B cell (primary cell): ENCODE data around the gene MGME1. TPM values are rescaled to one million over a fixed set of nuclear protein-coding genes. Genes with fewer than 3 reads are reported as not detected.
A peak's percentile ranks its signal among the peaks of the same experiment; 100 is the strongest.

Source experiments
- ATAC-seq: fragments of 200-7000 bp; cut with Tn5 transposase; one replicate; pipeline ENCODE4 v1.10.0; 2021; ENCODE audit warnings: low read depth, mild to moderate bottlenecking, moderate number of reproducible peaks, moderate library complexity
- CTCF ChIA-PET: fragments of 350-600 bp; sonication (Branson Sonifier 250); formaldehyde crosslinking; loops from one replicate; lab custom pipeline; 2021; ENCODE audit warnings: antibody characterized with exemption, inconsistent platforms; lab: Charles Lee
- POLR2A ChIA-PET: fragments of 350-600 bp; sonication (Branson Sonifier 250); formaldehyde crosslinking; loops from one replicate; lab custom pipeline; 2021; ENCODE audit warnings: antibody characterized with exemption; lab: Charles Lee
- DNase-seq: peaks from one replicate; pipeline ENCODE4 v3.0.0; 2013
- H2AFZ ChIP-seq: 2 replicates; pipeline ENCODE4 v1.6.1; 2012; ENCODE audit warnings: mild to moderate bottlenecking, low read depth, low read length; ENCODE audit not compliant: insufficient read depth, poor library complexity, severe bottlenecking
- H3K27ac ChIP-seq, 2 donors: 1 replicate in 1 of 2; 2 replicates in 1 of 2; pipeline ENCODE4 v1.5.1; 2012 to 2013; ENCODE audit warnings: low read length in 2 of 2, mild to moderate bottlenecking in 2 of 2, moderate library complexity in 1 of 2
- H3K27me3 ChIP-seq, 4 experiments: fragments of 200-600 bp in 1 of 4; sonication (generic) in 1 of 4; replicated peaks in 1 of 4; 1 replicate in 2 of 4; 2 replicates in 2 of 4; pipeline versions ENCODE4 v1.6.1 to v1.7.0; 2013 to 2016; ENCODE audit warnings: low read length in 3 of 4, mild to moderate bottlenecking in 2 of 4, mixed read lengths in 1 of 4, moderate library complexity in 1 of 4; ENCODE audit not compliant: insufficient read depth in 4 of 4, control insufficient read depth in 3 of 4; ENCODE audit errors: control extremely low read depth in 1 of 4
- H3K36me3 ChIP-seq, 2 experiments: replicated peaks in 1 of 2; 1 replicate in 1 of 2; 2 replicates in 1 of 2; pipeline versions ENCODE4 v1.6.1 to v1.7.1; 2013; ENCODE audit warnings: low read length in 1 of 2; ENCODE audit not compliant: insufficient read depth in 2 of 2, control insufficient read depth in 1 of 2; ENCODE audit errors: control extremely low read depth in 1 of 2, extremely low read depth in 1 of 2
- H3K4me1 ChIP-seq, 2 donors: fragments of 200-600 bp in 1 of 2; sonication (generic) in 1 of 2; 1 replicate in 1 of 2; 2 replicates in 1 of 2; pipeline versions ENCODE4 v1.5.1 to v1.6.1; 2013 to 2017; ENCODE audit warnings: low read length in 2 of 2; ENCODE audit not compliant: control insufficient read depth in 2 of 2, insufficient read depth in 2 of 2
- H3K4me2 ChIP-seq: replicated peaks from 2 replicates; pipeline ENCODE3; 2012; ENCODE audit warnings: mild to moderate bottlenecking, low read depth, low read length; ENCODE audit not compliant: poor library complexity, severe bottlenecking
- H3K4me3 ChIP-seq, 5 experiments: fragments of 200-600 bp in 1 of 5; sonication (generic) in 1 of 5; 1 replicate in 3 of 5; 2 replicates in 2 of 5; pipeline versions ENCODE4 v1.5.1 to v1.7.0; 2011 to 2016; ENCODE audit warnings: low read length in 4 of 5, mild to moderate bottlenecking in 4 of 5, low read depth in 2 of 5, control low read depth in 1 of 5, moderate library complexity in 1 of 5; ENCODE audit not compliant: insufficient read depth in 1 of 5; ENCODE audit errors: control extremely low read depth in 1 of 5, extremely low read depth in 1 of 5
- H3K79me2 ChIP-seq: fragments of 200-600 bp; sonication (generic); one replicate; pipeline ENCODE4 v1.6.0; 2016; ENCODE audit warnings: low read length; ENCODE audit not compliant: control insufficient read depth, insufficient read depth
- H3K9ac ChIP-seq: fragments of 200-600 bp; sonication (generic); 2 replicates; pipeline ENCODE4 v1.6.1; 2017; ENCODE audit warnings: mild to moderate bottlenecking, low read length, moderate library complexity
- H3K9me3 ChIP-seq, 3 donors: one replicate each; pipeline versions ENCODE4 v1.6.1 to v1.7.1; 2013; ENCODE audit warnings: low read length in 2 of 3; ENCODE audit not compliant: control insufficient read depth in 2 of 3, insufficient read depth in 1 of 3; ENCODE audit errors: control extremely low read depth in 1 of 3
- H4K20me1 ChIP-seq: 2 replicates; pipeline ENCODE4 v1.6.0; 2012; ENCODE audit warnings: mild to moderate bottlenecking, low read length; ENCODE audit not compliant: insufficient read depth, control insufficient read depth, poor library complexity, severe bottlenecking
- H3K27ac Mint-ChIP-seq: one replicate; pipeline ENCODE4 v1.8.0; 2021; ENCODE audit warnings: mixed read lengths
- H3K27me3 Mint-ChIP-seq: one replicate; pipeline ENCODE4 v1.8.0; 2021; ENCODE audit warnings: mixed read lengths
- H3K4me1 Mint-ChIP-seq: one replicate; pipeline ENCODE4 v1.8.0; 2021; ENCODE audit warnings: mixed read lengths
- H3K4me3 Mint-ChIP-seq: one replicate; pipeline ENCODE4 v1.8.0; 2021; ENCODE audit warnings: mixed read lengths
- H3K9me3 Mint-ChIP-seq: one replicate; pipeline ENCODE4 v1.8.0; 2022; ENCODE audit warnings: mixed read lengths; ENCODE audit not compliant: insufficient read depth
- EZH2 ChIP-seq: IDR thresholded peaks from 2 replicates; pipeline ENCODE4 v1.6.1; 2012; ENCODE audit warnings: borderline replicate concordance, low read depth, mild to moderate bottlenecking, moderate library complexity, low read length; ENCODE audit not compliant: insufficient read depth, poor library complexity, severe bottlenecking
- WGBS: methylation state at CpG from one replicate; pipeline ENCODE4 v1.1.5; 2013; ENCODE audit warnings: missing lambda C conversion rate; ENCODE audit not compliant: insufficient coverage; 5-methylcytosine and 5-hydroxymethylcytosine counted together
- intact Hi-C: fragments of 100-400 bp; cut with micrococcal nuclease; formaldehyde crosslinking; loops from one replicate; pipeline ENCODE4 v1.10.0; 2022
- polyA minus RNA-seq: library from RNA; depleted of rRNA, polyadenylated mRNA; stranded (reverse); fragments of >200 nt; gene quantifications from 2 replicates; pipeline ENCODE4 v1.2.3, GENCODE V29; 2012
- polyA plus RNA-seq: library from polyadenylated mRNA; depleted of rRNA; stranded (reverse); fragments of >200 nt; gene quantifications from 2 replicates; pipeline ENCODE4 v1.2.3, GENCODE V29; 2012
- total RNA-seq, 2 donors: library from RNA; stranded (reverse); fragments of 120-200 nt in 1 of 2; gene quantifications; 1 replicate in 1 of 2; 2 replicates in 1 of 2; pipeline versions ENCODE4 v1.2.3 to v1.2.4, GENCODE V29; 2013 to 2022
- TF ChIP-seq, protein P1 (sequence below): fragments of 200-600 bp; IDR thresholded peaks from one replicate; pipeline ENCODE4 v1.8.0; 2022; ENCODE audit warnings: antibody characterized with exemption, mild to moderate bottlenecking

The MGME1 gene, protein sequence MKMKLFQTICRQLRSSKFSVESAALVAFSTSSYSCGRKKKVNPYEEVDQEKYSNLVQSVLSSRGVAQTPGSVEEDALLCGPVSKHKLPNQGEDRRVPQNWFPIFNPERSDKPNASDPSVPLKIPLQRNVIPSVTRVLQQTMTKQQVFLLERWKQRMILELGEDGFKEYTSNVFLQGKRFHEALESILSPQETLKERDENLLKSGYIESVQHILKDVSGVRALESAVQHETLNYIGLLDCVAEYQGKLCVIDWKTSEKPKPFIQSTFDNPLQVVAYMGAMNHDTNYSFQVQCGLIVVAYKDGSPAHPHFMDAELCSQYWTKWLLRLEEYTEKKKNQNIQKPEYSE
- total RNA-seq (33.2 and 33.3 TPM in 2 replicates), polyA plus RNA-seq (29.8 and 35.4 TPM in 2 replicates), polyA minus RNA-seq (21.9 and 31.0 TPM in 2 replicates)
- 45.9 TPM for total RNA-seq (2013)

DNA sequence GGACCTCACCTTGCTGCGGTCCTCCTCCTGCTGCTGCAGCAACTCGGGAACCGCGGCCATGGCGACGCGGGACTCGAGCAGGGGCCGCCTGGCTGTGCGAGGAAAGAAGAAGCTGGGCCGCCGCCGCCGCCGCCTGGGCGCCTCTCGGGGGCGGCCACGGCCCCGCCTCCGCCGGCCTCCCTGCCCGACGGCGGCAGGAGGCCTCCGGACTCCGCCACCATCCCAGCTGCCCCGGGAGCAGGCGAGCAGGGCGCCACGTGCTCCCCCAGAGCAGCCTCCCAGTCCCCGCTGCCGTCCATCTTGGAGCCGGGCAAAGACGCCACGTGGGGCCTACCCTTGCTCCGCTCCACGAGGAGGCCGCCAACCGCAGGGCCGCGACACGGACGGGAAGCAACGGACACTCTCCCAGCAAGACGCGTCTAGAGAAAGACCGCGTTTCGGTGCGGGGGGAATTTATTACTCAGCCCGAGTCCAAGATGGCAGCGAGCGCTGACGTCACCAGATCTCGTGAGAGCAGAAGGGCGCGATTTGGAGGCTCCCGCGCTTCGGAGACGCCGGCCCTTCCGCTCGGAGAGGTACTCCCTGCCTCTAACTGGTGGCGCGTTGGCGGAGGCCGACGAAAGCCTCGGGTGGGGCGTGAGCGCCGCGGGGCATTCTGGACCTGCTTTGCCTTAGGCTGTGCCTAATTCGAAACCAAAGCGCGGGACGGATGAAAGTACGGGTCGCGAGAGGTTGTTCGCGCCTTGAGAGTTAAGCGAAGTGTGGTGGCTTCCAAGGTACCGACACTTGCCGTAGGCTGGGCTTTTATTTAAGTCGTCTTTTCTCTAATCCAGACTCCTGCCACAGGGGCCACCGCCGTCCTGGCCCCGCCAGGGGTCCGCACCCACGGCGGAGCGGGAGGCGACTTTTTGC lies at the start of gene MGME1, which contains the start of gene SNX5:
MGME1 (plus strand) TSS at position 653 of the 912 bp plus-strand sequence. CDS start 842 bp downstream, outside the sequence.
SNX5 (minus strand) TSS at position 429 of the 912 bp plus-strand sequence; CDS start at position 60, 369 bp downstream.
- peak; percentile 100 for DNase-seq
- Mint-ChIP-seq H3K4me3 (peak within 1 kb of the TSS; percentile 96), H3K27me3 (no peaks in the 10 kb centered on the region), H3K9me3 (no peaks in the 10 kb centered on the region), H3K4me1 (peaks cover 78% of the 10 kb centered on the region), H3K27ac (peak within 1 kb of the TSS; percentile 98)
- H3K27ac ChIP-seq, result peak within 1 kb of the TSS; percentile 96 to 97
- H3K36me3 ChIP-seq, result peaks cover 0 to under 1% of the 10 kb centered on the region in 2 experiments
- peaks cover 58 to 60% of the 10 kb centered on the region in 2 donors for H3K4me1 ChIP-seq
- intact Hi-C loops, result loop anchor here (1.0 to 10.0 kb wide), 14 partner anchors 25 to 1949 kb away; partner anchors contain the start of genes DSTN, DZANK1, KAT14 and PET117
- CTCF ChIA-PET, result interaction anchor here (0.8 to 7.5 kb wide), 9 partner anchors 11 to 398 kb away, joined by 3 to 54 read pairs (median 3); partner anchors contain the start of gene RRBP1
- peak; percentile 82 for ATAC-seq
- POLR2A ChIA-PET, result interaction anchor here (0.6 to 2.4 kb wide), 5 partner anchors 10 to 398 kb away, joined by 3 to 8 read pairs (median 4); partner anchors contain the start of gene RRBP1
- peak within 1 kb of the TSS; percentile 80 for H3K4me2 ChIP-seq
- H2AFZ ChIP-seq, result peak within 1 kb of the TSS; percentile 90
- H3K9ac ChIP-seq, result peak within 1 kb of the TSS; percentile 93
- no peaks in the 10 kb centered on the region for H4K20me1 ChIP-seq
- H3K4me3 ChIP-seq, result peak within 1 kb of the TSS; percentile 76 to 99 (median 97)
- H3K9me3 ChIP-seq, result no peaks in the 10 kb centered on the region
- no peaks in the 10 kb centered on the region for H3K27me3 ChIP-seq
- under 1% methylated on average over 96 of the region's 96 CpGs for WGBS
- no peak for TF ChIP-seq EZH2
- TF ChIP-seq, protein P1, sequence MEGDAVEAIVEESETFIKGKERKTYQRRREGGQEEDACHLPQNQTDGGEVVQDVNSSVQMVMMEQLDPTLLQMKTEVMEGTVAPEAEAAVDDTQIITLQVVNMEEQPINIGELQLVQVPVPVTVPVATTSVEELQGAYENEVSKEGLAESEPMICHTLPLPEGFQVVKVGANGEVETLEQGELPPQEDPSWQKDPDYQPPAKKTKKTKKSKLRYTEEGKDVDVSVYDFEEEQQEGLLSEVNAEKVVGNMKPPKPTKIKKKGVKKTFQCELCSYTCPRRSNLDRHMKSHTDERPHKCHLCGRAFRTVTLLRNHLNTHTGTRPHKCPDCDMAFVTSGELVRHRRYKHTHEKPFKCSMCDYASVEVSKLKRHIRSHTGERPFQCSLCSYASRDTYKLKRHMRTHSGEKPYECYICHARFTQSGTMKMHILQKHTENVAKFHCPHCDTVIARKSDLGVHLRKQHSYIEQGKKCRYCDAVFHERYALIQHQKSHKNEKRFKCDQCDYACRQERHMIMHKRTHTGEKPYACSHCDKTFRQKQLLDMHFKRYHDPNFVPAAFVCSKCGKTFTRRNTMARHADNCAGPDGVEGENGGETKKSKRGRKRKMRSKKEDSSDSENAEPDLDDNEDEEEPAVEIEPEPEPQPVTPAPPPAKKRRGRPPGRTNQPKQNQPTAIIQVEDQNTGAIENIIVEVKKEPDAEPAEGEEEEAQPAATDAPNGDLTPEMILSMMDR, result no peak
- peaks cover 85% of the 10 kb centered on the region for H3K79me2 ChIP-seq
